Osteocyte (in vitro differentiated cells): ENCODE data around the gene TRNAU1AP. TPM values are rescaled to one million over a fixed set of nuclear protein-coding genes. Genes with fewer than 3 reads are reported as not detected.

ENCODE experiments used
- DNase-seq: peaks from one replicate; pipeline ENCODE4 v3.0.0; 2021; ENCODE audit warnings: mixed read lengths; ENCODE audit not compliant: unreplicated experiment; ENCODE audit errors: extremely low spot score
- H3K27ac Mint-ChIP-seq: one replicate; pipeline ENCODE4 v1.8.0; 2021; ENCODE audit warnings: mild to moderate bottlenecking, mixed read lengths; ENCODE audit not compliant: unreplicated experiment
- H3K27me3 Mint-ChIP-seq: one replicate; pipeline ENCODE4 v1.8.0; 2021; ENCODE audit warnings: mixed read lengths; ENCODE audit not compliant: unreplicated experiment
- H3K36me3 Mint-ChIP-seq: one replicate; pipeline ENCODE4 v1.8.0; 2021; ENCODE audit warnings: mixed read lengths; ENCODE audit not compliant: unreplicated experiment
- H3K4me1 Mint-ChIP-seq: one replicate; pipeline ENCODE4 v1.8.0; 2021; ENCODE audit warnings: mixed read lengths; ENCODE audit not compliant: unreplicated experiment
- H3K4me3 Mint-ChIP-seq: one replicate; pipeline ENCODE4 v1.8.0; 2021; ENCODE audit warnings: mild to moderate bottlenecking, moderate library complexity, mixed read lengths; ENCODE audit not compliant: unreplicated experiment
- H3K9me3 Mint-ChIP-seq: one replicate; pipeline ENCODE4 v1.8.0; 2021; ENCODE audit warnings: mixed read lengths; ENCODE audit not compliant: unreplicated experiment
- CTCF ChIP-seq: fragments of 200-600 bp; sonication (generic); IDR thresholded peaks from 2 replicates; pipeline ENCODE4 v1.5.0; 2021; ENCODE audit warnings: antibody characterized with exemption, mild to moderate bottlenecking, moderate library complexity
- total RNA-seq: library from RNA; stranded (reverse); gene quantifications from 2 replicates; pipeline ENCODE4 v1.2.1, GENCODE V29; 2021

TRNAU1AP gene
- total RNA-seq, 1 donor from 2014 or later: 23.3 TPM

- peaks cover 9% of the 10 kb centered on the region for H3K36me3 Mint-ChIP-seq
- H3K4me1 Mint-ChIP-seq: no peaks in the 10 kb centered on the region
- no peaks in the 10 kb centered on the region for H3K9me3 Mint-ChIP-seq
- DNase-seq: no peak
- H3K27ac Mint-ChIP-seq: no peak overlapping the region
- no peak for TF ChIP-seq CTCF
- no peaks in the 10 kb centered on the region for H3K27me3 Mint-ChIP-seq
- H3K4me3 Mint-ChIP-seq: no peak overlapping the region
These were observed 26.0 kb upstream of the TRNAU1AP start for GRCh38 chr1:28526886-28527285.

- Mint-ChIP-seq H3K36me3 (peaks cover 10% of the 10 kb centered on the region), H3K27ac (no peak overlapping the region), H3K27me3 (no peaks in the 10 kb centered on the region), H3K9me3 (no peaks in the 10 kb centered on the region), H3K4me3 (no peak overlapping the region), H3K4me1 (no peaks in the 10 kb centered on the region)
- DNase-seq: no peak
- no peak for TF ChIP-seq CTCF
These were observed 22.4 kb upstream of the TRNAU1AP start for GRCh38 chr1:28530456-28530855.

- TF ChIP-seq CTCF: no peak
- H3K36me3 Mint-ChIP-seq: peaks cover 19% of the 10 kb centered on the region
- no peaks in the 10 kb centered on the region for H3K9me3 Mint-ChIP-seq
- H3K27me3 Mint-ChIP-seq: no peaks in the 10 kb centered on the region
- H3K4me1 Mint-ChIP-seq: no peaks in the 10 kb centered on the region
- no peak for DNase-seq
- no peak overlapping the region for H3K27ac Mint-ChIP-seq
- no peak overlapping the region for H3K4me3 Mint-ChIP-seq
These were observed 18.2 kb upstream of the TRNAU1AP start for GRCh38 chr1:28534671-28535070.

- peaks cover 16% of the 10 kb centered on the region for H3K36me3 Mint-ChIP-seq
- no peaks in the 10 kb centered on the region for H3K9me3 Mint-ChIP-seq
- no peaks in the 10 kb centered on the region for H3K27me3 Mint-ChIP-seq
- no peak overlapping the region for H3K27ac Mint-ChIP-seq
- no peak overlapping the region for H3K4me3 Mint-ChIP-seq
- TF ChIP-seq CTCF: no peak
- no peaks in the 10 kb centered on the region for H3K4me1 Mint-ChIP-seq
- DNase-seq: no peak
These were observed 17.7 kb upstream of the TRNAU1AP start for GRCh38 chr1:28535180-28535579.

- no peak overlapping the region for H3K4me3 Mint-ChIP-seq
- H3K27ac Mint-ChIP-seq: no peak overlapping the region
- DNase-seq: no peak
- no peaks in the 10 kb centered on the region for H3K27me3 Mint-ChIP-seq
- no peak for TF ChIP-seq CTCF
- no peaks in the 10 kb centered on the region for H3K4me1 Mint-ChIP-seq
- H3K9me3 Mint-ChIP-seq: no peaks in the 10 kb centered on the region
- peaks cover 9% of the 10 kb centered on the region for H3K36me3 Mint-ChIP-seq
These were observed 15.3 kb upstream of the TRNAU1AP start for GRCh38 chr1:28537457-28538199.
